ENCODE results near the gene TRMT61A. TPM values are rescaled to one million over a fixed set of nuclear protein-coding genes. Genes with fewer than 3 reads are reported as not detected.
A peak's percentile ranks its signal among the peaks of the same experiment; 100 is the strongest.

Gene TRMT61A
- total RNA-seq, 1 experiment from 2014 or later: 14.9 TPM

DNA sequence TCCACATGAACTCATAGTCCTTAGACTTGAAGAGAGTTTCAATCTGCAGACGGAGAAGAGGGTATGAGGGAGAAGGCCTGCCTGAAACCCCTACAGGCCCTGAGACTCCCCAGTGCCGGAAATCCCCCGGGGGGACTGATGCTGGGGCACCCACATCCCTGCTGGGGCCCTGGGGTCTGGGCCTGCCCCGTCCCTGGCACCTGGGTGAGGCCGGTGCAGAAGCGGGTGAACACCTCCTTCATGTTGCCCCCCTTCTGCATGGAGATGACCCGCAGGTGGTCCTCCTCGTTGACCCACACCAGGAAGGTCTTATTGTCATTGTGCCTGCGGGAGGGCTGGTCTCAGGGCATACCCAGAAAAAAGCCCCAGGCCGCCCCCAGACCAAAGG, 8.7 kb upstream of the TRMT61A start:
- Histone ChIP-seq H3K9ac (ENCODE audit: low read length) (peak overlapping the region; percentile 83; the same call in 1 of the 2 replicates), H3K9me2 (ENCODE audit: insufficient read depth) (no peaks in the 10 kb centered on the region), H2AFZ (ENCODE audit: low read depth, low read length, poor library complexity, severe bottlenecking) (no peak overlapping the region), H3K27ac (ENCODE audit: low read depth, low read length) (peak overlapping the region; percentile 73), H3K4me2 (ENCODE audit: low read length) (peak overlapping the region; percentile 95), H3K27me3 (ENCODE audit: insufficient read depth, low read length) (no peaks in the 10 kb centered on the region), H3K36me3 (ENCODE audit: control insufficient read depth in 1 of 2, insufficient read depth in 2 of 2, low read length in 2 of 2) (peaks cover 0 to 12% of the 10 kb centered on the region in 2 experiments; a peak in 2 of 4 replicates), H3K79me2 (ENCODE audit: insufficient read depth, low read length) (peaks cover 16% of the 10 kb centered on the region; the same call in 1 of the 2 replicates), H4K20me1 (ENCODE audit: insufficient read depth) (no peaks in the 10 kb centered on the region; the same call in 1 of the 2 replicates), H3K4me1 (ENCODE audit: control insufficient read depth in 1 of 2, insufficient read depth in 2 of 2, low read length in 2 of 2) (peaks cover 13 to 45% of the 10 kb centered on the region in 2 experiments; a peak in 3 of 4 replicates), H3K9me3 (ENCODE audit: control insufficient read depth in 1 of 2, insufficient read depth in 1 of 2, low read depth in 1 of 2, low read length in 2 of 2) (no peaks in the 10 kb centered on the region), H3K4me3 (replicated peaks in 1 of 2; ENCODE audit: low read depth in 1 of 2, low read length in 2 of 2) (peak overlapping the region; percentile 78 to 83; a peak in 2 of 4 replicates)
- ChIA-PET RAD21 (ENCODE audit: low non-redundant PET in 1 of 2, low total read pairs in 2 of 2, uncharacterized antibody in 2 of 2, unreplicated experiment in 2 of 2) (interaction anchor here in 1 of 2 experiments (0.9 kb wide), 1 partner anchor 27 kb away, joined by 5 read pairs; no protein-coding TSS in a partner anchor), POLR2A (interaction anchor here (1.2 to 3.2 kb wide), 4 partner anchors 8 to 26 kb away, joined by 5 to 12 read pairs (median 10); partner anchors contain the start of gene TRMT61A), CTCF (interaction anchor here (1.3 to 3.2 kb wide), 7 partner anchors 8 to 27 kb away, joined by 3 to 20 read pairs (median 7); partner anchors contain the start of gene TRMT61A)
- intact Hi-C loops (cut with micrococcal nuclease): no loop called here
- no peak for DNase-seq (ENCODE audit: low read depth, low spot score)
- no peak for ATAC-seq
- no TSS peak for BruUV-seq (replicated peaks)
- TF ChIP-seq POLR2AphosphoS5 (IDR thresholded peaks at IDR 0.05; ENCODE audit: low read depth, low read length) (no peak), SRF (IDR thresholded peaks at IDR 0.05; ENCODE audit: low read depth) (no peak), JUND (IDR thresholded peaks at IDR 0.05) (no peak), TCF7L2 (IDR thresholded peaks at IDR 0.05; ENCODE audit: borderline replicate concordance, extremely low read depth, insufficient read depth, insufficient read length) (no peak), RAD21 (IDR thresholded peaks at IDR 0.05; ENCODE audit: low read depth) (no peak), SP1 (IDR thresholded peaks at IDR 0.05; ENCODE audit: low read depth) (no peak), CBX3 (IDR thresholded peaks at IDR 0.05; ENCODE audit: low read depth) (no peak), POLR2A (IDR thresholded peaks at IDR 0.05; ENCODE audit: borderline replicate concordance, extremely low read depth, insufficient read depth, insufficient read length) (no peak)
- TF ChIP-seq, protein P1, sequence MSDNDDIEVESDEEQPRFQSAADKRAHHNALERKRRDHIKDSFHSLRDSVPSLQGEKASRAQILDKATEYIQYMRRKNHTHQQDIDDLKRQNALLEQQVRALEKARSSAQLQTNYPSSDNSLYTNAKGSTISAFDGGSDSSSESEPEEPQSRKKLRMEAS (IDR thresholded peaks at IDR 0.05): no peak
